NCI-H2196 (cell line): ENCODE results near the gene CAVIN2.
"Not testable (repeated sequence)": the region's sequence is repeated elsewhere in the genome, so short reads cannot be mapped to it uniquely, and the experiment has no call there.

Source experiments
- DNase-seq: peaks from one replicate; lab custom pipeline; 2025; ENCODE audit not compliant: unreplicated experiment; lab: John Stamatoyannopoulos, UW

CAVIN2 gene

GRCh38 chr2:191802180-191802579 lies 44.7 kb downstream of the CAVIN2 start:
- DNase-seq = no peak

- no peak for DNase-seq
Observed at GRCh38 chr2:191800874-191801273, 46.0 kb downstream of the CAVIN2 start.

GRCh38 chr2:191799526-191799925 lies 47.4 kb downstream of the CAVIN2 start:
- no peak for DNase-seq

- DNase-seq = no peak
Observed at GRCh38 chr2:191797942-191798876, 48.7 kb downstream of the CAVIN2 start.

- DNase-seq = no peak
Observed at GRCh38 chr2:191797500-191797899, 49.4 kb downstream of the CAVIN2 start.

- DNase-seq = no peak
Observed at GRCh38 chr2:191795715-191796114, 51.2 kb downstream of the CAVIN2 start.

GRCh38 chr2:191791953-191792560 lies 54.8 kb downstream of the CAVIN2 start:
- no peak for DNase-seq

- no peak for DNase-seq
Observed at GRCh38 chr2:191790737-191791136, 56.2 kb downstream of the CAVIN2 start.

- no peak for DNase-seq
Observed at GRCh38 chr2:191789796-191790195, 57.1 kb downstream of the CAVIN2 start.

GRCh38 chr2:191786694-191787093 lies 60.2 kb downstream of the CAVIN2 start:
- DNase-seq = no peak

GRCh38 chr2:191785651-191786050 lies 61.2 kb downstream of the CAVIN2 start:
- DNase-seq = not testable (repeated sequence)
